ENCODE data around the gene PMPCA. TPM values are rescaled to one million over a fixed set of nuclear protein-coding genes. Genes with fewer than 3 reads are reported as not detected.

The PMPCA gene
- total and polyA plus RNA-seq, 8 donors: 25.8 to 121 (median 51.3) TPM

- Histone ChIP-seq H3K4me1 (peaks cover 19 to 38% (median 32%) of the 10 kb centered on the region in 4 donors), H3K27ac (no peak overlapping the region), H3K27me3 (no peaks in the 10 kb centered on the region), H3K36me3 (peaks cover 9 to 60% (median 51%) of the 10 kb centered on the region in 4 donors), H3K4me3 (no peak overlapping the region), H3K9me3 (no peaks in the 10 kb centered on the region)
- intact Hi-C loops (cut with DNase I; ENCODE audit: low total_unique reads): no loop called here
- 80 to 93% (median 86%) methylated on average over 11 to 17 of the region's 17 CpGs for WGBS, 5 donors
- TF ChIP-seq EP300 (IDR thresholded peaks at IDR 0.05): no peak
- TF ChIP-seq POLR2AphosphoS5 (IDR thresholded peaks at IDR 0.05): no peak
- no peak for TF ChIP-seq POLR2A (IDR thresholded peaks at IDR 0.05)
- TF ChIP-seq, protein P1, sequence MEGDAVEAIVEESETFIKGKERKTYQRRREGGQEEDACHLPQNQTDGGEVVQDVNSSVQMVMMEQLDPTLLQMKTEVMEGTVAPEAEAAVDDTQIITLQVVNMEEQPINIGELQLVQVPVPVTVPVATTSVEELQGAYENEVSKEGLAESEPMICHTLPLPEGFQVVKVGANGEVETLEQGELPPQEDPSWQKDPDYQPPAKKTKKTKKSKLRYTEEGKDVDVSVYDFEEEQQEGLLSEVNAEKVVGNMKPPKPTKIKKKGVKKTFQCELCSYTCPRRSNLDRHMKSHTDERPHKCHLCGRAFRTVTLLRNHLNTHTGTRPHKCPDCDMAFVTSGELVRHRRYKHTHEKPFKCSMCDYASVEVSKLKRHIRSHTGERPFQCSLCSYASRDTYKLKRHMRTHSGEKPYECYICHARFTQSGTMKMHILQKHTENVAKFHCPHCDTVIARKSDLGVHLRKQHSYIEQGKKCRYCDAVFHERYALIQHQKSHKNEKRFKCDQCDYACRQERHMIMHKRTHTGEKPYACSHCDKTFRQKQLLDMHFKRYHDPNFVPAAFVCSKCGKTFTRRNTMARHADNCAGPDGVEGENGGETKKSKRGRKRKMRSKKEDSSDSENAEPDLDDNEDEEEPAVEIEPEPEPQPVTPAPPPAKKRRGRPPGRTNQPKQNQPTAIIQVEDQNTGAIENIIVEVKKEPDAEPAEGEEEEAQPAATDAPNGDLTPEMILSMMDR (IDR thresholded peaks at IDR 0.05): no peak
- no peak for DNase-seq
Measured at GRCh38 chr9:136434580-136435169, 24.2 kb downstream of the PMPCA start.

DNA sequence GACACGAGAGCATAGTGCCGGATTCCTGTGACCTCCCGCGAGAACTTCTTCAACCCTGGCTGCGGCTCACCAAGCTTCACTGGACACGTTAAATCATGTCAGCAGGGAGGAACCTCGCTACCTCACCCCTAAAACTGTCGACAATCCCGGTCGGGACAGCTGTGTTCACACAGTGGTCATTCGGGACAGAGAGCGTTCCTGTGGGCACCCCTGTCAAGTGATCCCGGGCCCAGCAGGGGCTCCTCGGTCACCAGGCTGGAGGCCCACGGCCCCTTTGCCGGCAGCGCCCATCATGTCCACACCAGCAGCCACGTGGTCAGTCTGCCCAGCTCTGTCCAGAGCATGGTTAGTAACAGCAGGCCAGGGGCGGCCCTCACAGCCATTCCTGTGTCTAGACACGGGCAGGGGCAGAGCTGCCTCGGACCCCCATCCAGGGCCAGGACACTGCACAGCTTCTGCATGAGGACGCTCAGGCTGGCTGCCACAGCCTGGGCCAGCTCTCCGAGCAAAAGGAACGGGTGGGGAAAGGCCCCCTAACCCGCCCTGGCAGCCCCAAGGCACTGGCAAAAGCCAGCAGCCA is 25.7 kb downstream of the PMPCA start:
- TF ChIP-seq, protein P1 (IDR thresholded peaks at IDR 0.05): no peak
- TF ChIP-seq POLR2A (IDR thresholded peaks at IDR 0.05) (no peak), EP300 (IDR thresholded peaks at IDR 0.05) (no peak), POLR2AphosphoS5 (IDR thresholded peaks at IDR 0.05) (no peak)
- 91 to 95% (median 92%) methylated on average over 16 to 25 of the region's 25 CpGs for WGBS, 5 donors
- Histone ChIP-seq H3K9me3 (no peaks in the 10 kb centered on the region), H3K36me3 (peaks cover 2 to 56% (median 46%) of the 10 kb centered on the region in 4 donors), H3K27ac (no peak overlapping the region), H3K4me3 (no peak overlapping the region), H3K27me3 (no peaks in the 10 kb centered on the region), H3K4me1 (peaks cover 24 to 44% (median 38%) of the 10 kb centered on the region in 4 donors)
- intact Hi-C loops (cut with DNase I; ENCODE audit: low total_unique reads): no loop called here
- DNase-seq: no peak

DNA sequence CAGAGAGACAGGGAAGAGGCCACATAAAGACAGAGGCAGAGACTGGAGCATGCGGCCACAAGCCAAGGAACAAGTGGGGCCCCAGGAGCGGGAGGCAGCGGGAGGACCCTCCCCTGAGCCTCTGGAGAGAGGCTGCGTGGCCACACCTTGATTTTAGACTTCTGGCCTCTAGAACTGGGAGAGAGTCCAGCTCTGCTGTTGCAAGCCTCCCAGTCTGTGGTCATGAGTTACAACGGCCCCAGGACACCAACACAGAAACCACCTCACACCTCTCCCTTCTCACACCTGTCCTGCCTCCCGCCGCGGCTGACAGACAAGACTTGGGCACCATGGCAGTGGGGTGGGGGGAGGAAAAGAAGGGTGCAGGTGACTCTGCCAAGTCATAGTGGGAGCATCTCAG is 27.0 kb downstream of the PMPCA start:
- Histone ChIP-seq H3K4me1 (peaks cover 24 to 44% (median 38%) of the 10 kb centered on the region in 4 donors), H3K27ac (no peak overlapping the region), H3K4me3 (peak overlapping the region; percentile 1 to 98 (median 92)), H3K9me3 (no peaks in the 10 kb centered on the region), H3K27me3 (no peaks in the 10 kb centered on the region), H3K36me3 (peaks cover 14 to 61% (median 51%) of the 10 kb centered on the region in 4 donors)
- TF ChIP-seq, protein P1 (IDR thresholded peaks at IDR 0.05): no peak
- TF ChIP-seq EP300 (IDR thresholded peaks at IDR 0.05): no peak
- TF ChIP-seq POLR2A (IDR thresholded peaks at IDR 0.05): no peak
- TF ChIP-seq POLR2AphosphoS5 (IDR thresholded peaks at IDR 0.05): no peak
- intact Hi-C loops (cut with DNase I; ENCODE audit: low total_unique reads): no loop called here
- 53 to 67% (median 59%) methylated on average over 7 to 8 of the region's 8 CpGs for WGBS, 5 donors
- peak in 1 of 2 donors; percentile 35 for DNase-seq

DNA sequence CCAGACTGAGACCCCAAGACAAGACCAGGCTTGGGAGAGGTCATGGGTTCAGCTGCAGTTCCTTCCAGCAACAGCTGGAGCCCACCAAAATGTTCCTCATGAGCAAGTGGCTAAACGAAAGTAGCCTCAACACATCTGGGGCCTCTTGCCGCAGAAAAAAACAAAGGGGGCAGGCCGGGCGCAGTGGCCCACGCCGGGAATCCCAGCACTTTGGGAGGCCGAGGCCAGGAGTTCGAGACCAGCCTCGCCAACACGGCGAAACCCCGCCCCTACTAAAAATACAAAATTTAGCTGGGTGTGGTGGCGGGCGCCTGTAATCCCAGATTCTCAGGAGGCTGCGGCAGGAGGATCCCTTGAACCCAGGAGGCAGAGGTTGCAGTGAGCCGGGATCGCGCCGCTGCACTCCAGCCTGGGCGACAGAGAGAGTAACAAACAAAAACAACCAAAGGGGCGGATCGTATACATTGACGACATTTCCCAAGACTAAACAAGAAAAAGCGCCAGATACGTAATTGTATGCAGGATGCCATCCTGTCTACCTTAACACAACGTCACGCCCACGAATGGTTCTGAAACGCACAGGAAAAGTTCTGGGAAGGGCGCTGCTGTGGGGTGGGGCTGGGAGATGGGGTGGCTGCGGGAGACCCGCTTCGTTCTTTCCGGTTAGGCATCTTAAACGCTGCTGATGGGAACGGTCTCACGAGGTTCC is 27.5 kb downstream of the PMPCA start:
- Histone ChIP-seq H3K9me3 (no peaks in the 10 kb centered on the region), H3K4me1 (peaks cover 24 to 44% (median 38%) of the 10 kb centered on the region in 4 donors), H3K4me3 (peak overlapping the region; percentile 91 to 98 (median 95)), H3K36me3 (peaks cover 20 to 61% (median 51%) of the 10 kb centered on the region in 4 donors), H3K27me3 (no peaks in the 10 kb centered on the region), H3K27ac (peak overlapping the region in 1 of 5 donors; percentile 84)
- WGBS, 5 donors: 51 to 57% (median 56%) methylated on average over 31 to 37 of the region's 37 CpGs
- DNase-seq: no peak
- intact Hi-C loops (cut with DNase I; ENCODE audit: low total_unique reads): no loop called here
- TF ChIP-seq POLR2A (IDR thresholded peaks at IDR 0.05) (no peak), POLR2AphosphoS5 (IDR thresholded peaks at IDR 0.05) (no peak)
